Fibroblast of lung (primary cell): Measurements from ENCODE around the gene COL11A2. TPM values are rescaled to one million over a fixed set of nuclear protein-coding genes. Genes with fewer than 3 reads are reported as not detected.

ENCODE experiments used
- DNase-seq, 2 donors: peaks; one replicate each; pipeline versions ENCODE4 v3.0.0 to v3.0.0-alpha.2; 2010; ENCODE audit warnings: low read depth in 2 of 2
- H2AFZ ChIP-seq: 2 replicates; pipeline ENCODE4 v1.5.1; 2012; ENCODE audit warnings: low read length, control low read depth, inconsistent platforms
- H3K27ac ChIP-seq: 2 replicates; pipeline ENCODE4 v1.5.1; 2011; ENCODE audit warnings: low read length, control low read depth; ENCODE audit not compliant: insufficient read depth
- H3K27me3 ChIP-seq: 2 replicates; pipeline ENCODE4 v1.5.1; 2011; ENCODE audit warnings: mild to moderate bottlenecking, low read length; ENCODE audit not compliant: control insufficient read depth, insufficient read depth
- H3K36me3 ChIP-seq: 2 replicates; pipeline ENCODE4 v1.5.1; 2011; ENCODE audit warnings: low read length; ENCODE audit not compliant: control insufficient read depth, insufficient read depth
- H3K4me1 ChIP-seq: 2 replicates; pipeline ENCODE4 v1.5.1; 2011; ENCODE audit warnings: low read length; ENCODE audit not compliant: control insufficient read depth, insufficient read depth; ENCODE audit errors: extremely low read depth
- H3K4me2 ChIP-seq: 2 replicates; pipeline ENCODE4 v1.5.1; 2011; ENCODE audit warnings: low read length, control low read depth; ENCODE audit not compliant: insufficient read depth; ENCODE audit errors: extremely low read depth
- H3K4me3 ChIP-seq, 4 experiments: fragments of 200-600 bp in 1 of 4; sonication (generic) in 1 of 4; replicated peaks in 1 of 4; 2 replicates each; pipeline ENCODE4 v1.5.1; 2011 to 2016; ENCODE audit warnings: low read length in 4 of 4, low read depth in 3 of 4, mild to moderate bottlenecking in 3 of 4, control low read depth in 2 of 4, inconsistent platforms in 1 of 4, mixed read lengths in 1 of 4; ENCODE audit not compliant: insufficient read depth in 1 of 4; ENCODE audit errors: control extremely low read depth in 1 of 4
- H3K79me2 ChIP-seq: 2 replicates; pipeline ENCODE4 v1.5.1; 2012; ENCODE audit warnings: mild to moderate bottlenecking, low read length, inconsistent platforms; ENCODE audit not compliant: control insufficient read depth, insufficient read depth
- H3K9ac ChIP-seq: 2 replicates; pipeline ENCODE4 v1.5.1; 2011; ENCODE audit warnings: mild to moderate bottlenecking, low read length, control low read depth; ENCODE audit not compliant: insufficient read depth
- H3K9me3 ChIP-seq: 2 replicates; pipeline ENCODE4 v1.5.1; 2012; ENCODE audit warnings: low read depth, low read length; ENCODE audit not compliant: control insufficient read depth, insufficient read depth
- H4K20me1 ChIP-seq: 2 replicates; pipeline ENCODE4 v1.5.1; 2011; ENCODE audit warnings: low read length; ENCODE audit not compliant: control insufficient read depth, insufficient read depth; ENCODE audit errors: extremely low read depth
- EZH2 ChIP-seq: IDR thresholded peaks from 2 replicates; pipeline ENCODE4 v1.5.1; 2012; ENCODE audit warnings: low read length, control low read depth, mild to moderate bottlenecking; ENCODE audit errors: missing control alignments
- polyA plus RNA-seq, 2 donors: library from polyadenylated mRNA; depleted of rRNA in 1 of 2; stranded (reverse) in 1 of 2; unstranded in 1 of 2; fragments of >200 nt; gene quantifications; 2 replicates each; pipeline ENCODE4 v1.2.1, GENCODE V29; 2011 to 2012; ENCODE audit warnings: missing spikeins in 1 of 2
- total RNA-seq: library from RNA; depleted of rRNA; stranded (reverse); fragments of >200 nt; gene quantifications from 2 replicates; pipeline ENCODE4 v1.2.1, GENCODE V29; 2014
- TF ChIP-seq, protein P1 (sequence below), 2 donors: IDR thresholded peaks in 1 of 2; conservative IDR thresholded peaks in 1 of 2; 1 replicate in 1 of 2; 2 replicates in 1 of 2; pipeline ENCODE4 v1.5.1; 2011 to 2012; ENCODE audit warnings: low read length in 2 of 2, control low read depth in 1 of 2, inconsistent platforms in 1 of 2, low read depth in 1 of 2, mild to moderate bottlenecking in 1 of 2

COL11A2 gene
- total and polyA plus RNA-seq, 2 donors (not counting 1 experiment from before 2014, with no cell fraction given), result 0.17 TPM

DNA sequence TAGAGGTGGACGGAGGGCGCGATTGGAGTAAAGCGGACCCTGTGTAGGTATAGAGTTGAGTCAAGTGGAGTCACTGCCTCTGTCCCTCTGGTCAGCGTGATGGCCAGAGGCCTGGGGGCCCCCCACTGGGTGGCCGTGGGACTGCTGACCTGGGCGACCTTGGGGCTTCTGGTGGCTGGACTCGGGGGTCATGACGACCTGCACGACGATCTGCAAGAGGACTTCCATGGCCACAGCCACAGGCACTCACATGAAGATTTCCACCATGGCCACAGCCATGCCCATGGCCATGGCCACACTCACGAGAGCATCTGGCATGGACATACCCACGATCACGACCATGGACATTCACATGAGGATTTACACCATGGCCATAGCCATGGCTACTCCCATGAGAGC is 8.9 kb upstream of the COL11A2 start:
- no peak for TF ChIP-seq EZH2
- TF ChIP-seq, protein P1, sequence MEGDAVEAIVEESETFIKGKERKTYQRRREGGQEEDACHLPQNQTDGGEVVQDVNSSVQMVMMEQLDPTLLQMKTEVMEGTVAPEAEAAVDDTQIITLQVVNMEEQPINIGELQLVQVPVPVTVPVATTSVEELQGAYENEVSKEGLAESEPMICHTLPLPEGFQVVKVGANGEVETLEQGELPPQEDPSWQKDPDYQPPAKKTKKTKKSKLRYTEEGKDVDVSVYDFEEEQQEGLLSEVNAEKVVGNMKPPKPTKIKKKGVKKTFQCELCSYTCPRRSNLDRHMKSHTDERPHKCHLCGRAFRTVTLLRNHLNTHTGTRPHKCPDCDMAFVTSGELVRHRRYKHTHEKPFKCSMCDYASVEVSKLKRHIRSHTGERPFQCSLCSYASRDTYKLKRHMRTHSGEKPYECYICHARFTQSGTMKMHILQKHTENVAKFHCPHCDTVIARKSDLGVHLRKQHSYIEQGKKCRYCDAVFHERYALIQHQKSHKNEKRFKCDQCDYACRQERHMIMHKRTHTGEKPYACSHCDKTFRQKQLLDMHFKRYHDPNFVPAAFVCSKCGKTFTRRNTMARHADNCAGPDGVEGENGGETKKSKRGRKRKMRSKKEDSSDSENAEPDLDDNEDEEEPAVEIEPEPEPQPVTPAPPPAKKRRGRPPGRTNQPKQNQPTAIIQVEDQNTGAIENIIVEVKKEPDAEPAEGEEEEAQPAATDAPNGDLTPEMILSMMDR (conservative IDR thresholded peaks at IDR 0.05 in 1 of 2, IDR thresholded peaks at IDR 0.05 in 1 of 2; ENCODE audit: low read depth in 1 of 2, low read length in 2 of 2), result no peak
- peaks cover 33% of the 10 kb centered on the region for H3K4me1 ChIP-seq
- H3K4me2 ChIP-seq, result peak overlapping the region; percentile 99
- H3K9me3 ChIP-seq, result no peaks in the 10 kb centered on the region
- H2AFZ ChIP-seq, result peak overlapping the region; percentile 35
- H3K27me3 ChIP-seq, result no peaks in the 10 kb centered on the region
- peaks cover 52% of the 10 kb centered on the region for H3K79me2 ChIP-seq
- peak overlapping the region; percentile 94 for H3K27ac ChIP-seq
- no peak for DNase-seq
- H3K36me3 ChIP-seq, result peaks cover 18% of the 10 kb centered on the region
- peak overlapping the region; percentile 98 for H3K9ac ChIP-seq
- H4K20me1 ChIP-seq, result no peaks in the 10 kb centered on the region
- peak overlapping the region; percentile 61 to 97 (median 82) for H3K4me3 ChIP-seq

DNA sequence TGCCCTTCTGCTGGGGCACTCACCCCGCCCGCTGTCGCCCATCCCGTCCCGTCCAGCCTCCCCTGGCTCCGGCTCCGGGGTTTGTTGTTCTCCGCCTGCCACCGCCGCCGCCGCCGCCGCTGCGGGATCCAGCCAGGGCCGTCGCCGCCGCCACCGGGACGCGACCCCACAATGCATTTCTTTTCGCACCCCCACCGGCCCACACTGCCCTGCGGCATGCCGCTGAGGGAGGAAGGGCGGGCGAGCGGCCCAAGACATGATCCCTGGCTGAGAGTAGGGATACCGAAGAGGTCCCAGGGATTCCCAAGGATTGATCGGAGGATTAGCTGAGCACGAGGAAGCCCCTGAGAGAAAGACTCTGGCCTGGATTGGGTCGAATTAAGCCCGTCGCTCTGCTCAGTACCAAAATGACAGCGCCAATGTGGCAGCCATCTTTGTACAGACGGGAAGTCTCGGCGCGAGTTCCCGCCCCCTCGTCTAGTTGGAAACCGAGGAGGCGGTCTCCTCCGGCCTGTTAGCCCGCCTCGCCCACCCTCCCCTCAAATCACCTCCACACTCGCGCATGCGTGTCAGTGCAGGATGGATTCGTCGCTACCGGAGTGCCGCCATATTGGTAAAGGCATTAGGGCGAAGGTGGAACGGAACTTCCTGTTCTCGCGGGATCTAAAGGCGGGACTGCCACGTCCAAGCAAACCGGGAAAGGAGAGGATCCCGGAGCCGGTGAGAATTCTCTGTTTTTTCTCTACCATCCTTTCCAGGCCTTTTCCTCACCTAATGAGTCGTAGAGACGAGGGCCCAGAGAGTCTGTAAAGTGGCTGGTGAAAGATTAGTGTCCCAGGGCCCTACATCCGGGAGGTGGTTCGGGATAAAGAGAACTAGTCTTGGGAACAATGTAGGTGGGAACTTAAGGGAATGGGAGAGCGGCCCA is 8.2 kb upstream of the COL11A2 start, which contains the start of the genes RXRB and SLC39A7:
Gene RXRB (minus strand): TSS at position 447 of the 928 bp plus-strand sequence. CDS start 189 bp downstream, at position 258.
Gene SLC39A7 (plus strand): TSS at position 649 of the 928 bp plus-strand sequence. CDS start 379 bp downstream, outside the sequence.
- Histone ChIP-seq H4K20me1 (no peaks in the 10 kb centered on the region), H3K79me2 (peaks cover 52% of the 10 kb centered on the region), H3K27me3 (no peaks in the 10 kb centered on the region), H3K4me1 (peaks cover 30% of the 10 kb centered on the region), H2AFZ (peak within 1 kb of the TSS; percentile 93), H3K4me2 (peak within 1 kb of the TSS; percentile 99), H3K36me3 (peaks cover 24% of the 10 kb centered on the region), H3K4me3 (peak within 1 kb of the TSS; percentile 67 to 97 (median 96)), H3K9ac (peak within 1 kb of the TSS; percentile 98), H3K9me3 (no peaks in the 10 kb centered on the region), H3K27ac (peak within 1 kb of the TSS; percentile 94)
- TF ChIP-seq EZH2, result no peak
- TF ChIP-seq, protein P1 (conservative IDR thresholded peaks at IDR 0.05 in 1 of 2, IDR thresholded peaks at IDR 0.05 in 1 of 2; ENCODE audit: low read depth in 1 of 2, low read length in 2 of 2), result no peak
- peak; percentile 97 to 99 for DNase-seq

DNA sequence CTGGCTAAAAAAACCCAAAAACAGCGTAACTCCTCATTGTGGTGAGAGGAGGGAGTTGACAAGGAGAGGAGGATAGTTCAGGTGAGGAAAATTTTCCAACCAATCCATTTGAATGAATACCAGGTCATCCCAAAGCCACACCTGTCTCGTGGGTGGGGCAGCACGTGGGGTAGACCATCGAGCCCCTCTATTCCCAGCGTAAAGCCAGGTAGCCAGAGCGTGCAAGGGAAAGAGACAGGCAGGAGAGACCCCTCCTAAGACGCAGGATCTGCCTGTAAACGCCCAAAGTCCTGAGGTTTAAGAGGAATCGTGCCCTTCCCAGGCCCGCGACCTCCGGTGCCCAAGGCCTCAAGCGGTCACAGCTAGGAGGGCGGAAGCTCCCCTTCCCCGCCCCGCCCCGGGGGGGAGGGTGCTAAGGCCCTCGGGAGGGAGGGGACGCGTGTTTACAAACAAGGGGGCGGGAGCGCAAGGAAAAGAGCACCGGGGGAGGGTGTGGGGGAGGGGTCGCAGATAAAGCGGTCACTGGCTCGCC is 7.5 kb upstream of the COL11A2 start:
- DNase-seq, result peak; percentile 59 to 64
- no peaks in the 10 kb centered on the region for H3K27me3 ChIP-seq

More for the DNA sequence above, 7.5 kb upstream of the COL11A2 start:
- H3K4me2 ChIP-seq, result peak overlapping the region; percentile 98
- peak overlapping the region; percentile 47 for H2AFZ ChIP-seq
- peak overlapping the region; percentile 98 for H3K9ac ChIP-seq
- H3K9me3 ChIP-seq, result no peaks in the 10 kb centered on the region
- TF ChIP-seq EZH2, result no peak
- TF ChIP-seq, protein P1 (conservative IDR thresholded peaks at IDR 0.05 in 1 of 2, IDR thresholded peaks at IDR 0.05 in 1 of 2; ENCODE audit: low read depth in 1 of 2, low read length in 2 of 2), result no peak
- peak overlapping the region; percentile 67 to 97 (median 96) for H3K4me3 ChIP-seq
- H3K36me3 ChIP-seq, result peaks cover 30% of the 10 kb centered on the region
- peak overlapping the region; percentile 94 for H3K27ac ChIP-seq
- H3K79me2 ChIP-seq, result peaks cover 52% of the 10 kb centered on the region
- no peaks in the 10 kb centered on the region for H4K20me1 ChIP-seq
- H3K4me1 ChIP-seq, result peaks cover 22% of the 10 kb centered on the region
